DMS153 treated with DMSO at 0.1 percent for 48 hours (cell line): ENCODE results near the gene GALNT15.

Source experiments
- DNase-seq: peaks from one replicate; lab custom pipeline; 2025; ENCODE audit not compliant: unreplicated experiment; lab: John Stamatoyannopoulos, UW

Gene GALNT15

DNA sequence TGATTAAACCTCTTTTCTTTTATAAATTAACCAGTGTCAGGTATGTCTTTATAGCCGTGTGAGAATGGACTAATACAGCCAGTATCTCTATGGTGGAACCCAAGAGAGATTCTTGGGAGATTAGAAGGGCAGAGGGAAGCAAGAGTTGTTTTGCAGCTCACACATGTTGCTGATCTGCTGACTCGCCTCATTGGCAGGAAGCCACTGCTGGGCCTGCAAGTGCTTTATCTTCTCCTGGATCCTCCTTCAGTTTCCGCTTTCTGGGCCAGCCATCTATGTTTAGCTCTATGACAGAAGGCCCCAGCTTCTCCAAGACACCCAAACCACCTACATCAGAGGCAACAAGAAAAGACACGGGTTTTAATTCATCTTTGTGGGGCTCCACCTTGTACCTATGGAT, 23.4 kb upstream of the GALNT15 start:
- DNase-seq: no peak

DNA sequence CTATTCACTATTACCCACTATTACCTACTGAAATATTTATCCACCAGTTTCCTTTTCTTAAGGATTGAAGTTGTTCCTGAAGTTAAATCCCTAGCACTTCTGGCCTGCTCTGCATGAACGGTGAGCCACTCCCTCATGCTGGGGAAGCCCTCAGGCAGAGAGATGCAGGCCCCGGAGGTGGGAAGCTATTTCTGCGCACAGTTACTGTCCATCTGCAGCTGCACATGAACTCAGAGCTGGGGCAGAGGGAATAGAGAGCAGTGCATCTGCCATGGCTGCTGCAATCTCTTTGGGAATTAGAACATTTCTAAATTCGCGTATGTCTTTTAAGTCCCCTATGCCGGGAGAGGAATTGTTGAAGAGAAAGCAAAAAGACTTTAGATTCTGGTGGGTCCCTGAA, 6.3 kb upstream of the GALNT15 start:
- no peak for DNase-seq

DNA sequence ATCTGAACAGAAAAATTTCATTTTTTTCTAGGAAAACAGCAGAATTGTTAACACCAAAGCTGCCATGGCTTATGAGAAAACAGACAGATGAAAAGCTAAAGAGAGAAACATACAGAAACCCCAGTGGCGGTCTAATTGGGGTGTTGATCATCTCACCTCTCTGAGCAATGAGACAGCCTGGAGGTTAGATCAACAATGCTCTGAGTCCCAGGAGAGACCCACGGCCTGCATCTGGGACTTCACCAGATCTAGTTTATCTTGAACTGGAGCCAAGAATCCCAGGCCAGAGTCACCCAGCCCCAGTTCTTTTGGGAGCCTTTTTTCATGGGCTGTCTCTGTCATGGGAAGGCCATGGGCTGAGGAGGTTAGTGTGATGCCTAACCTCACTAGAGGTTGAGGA, 3.5 kb upstream of the GALNT15 start:
- no peak for DNase-seq

DNA sequence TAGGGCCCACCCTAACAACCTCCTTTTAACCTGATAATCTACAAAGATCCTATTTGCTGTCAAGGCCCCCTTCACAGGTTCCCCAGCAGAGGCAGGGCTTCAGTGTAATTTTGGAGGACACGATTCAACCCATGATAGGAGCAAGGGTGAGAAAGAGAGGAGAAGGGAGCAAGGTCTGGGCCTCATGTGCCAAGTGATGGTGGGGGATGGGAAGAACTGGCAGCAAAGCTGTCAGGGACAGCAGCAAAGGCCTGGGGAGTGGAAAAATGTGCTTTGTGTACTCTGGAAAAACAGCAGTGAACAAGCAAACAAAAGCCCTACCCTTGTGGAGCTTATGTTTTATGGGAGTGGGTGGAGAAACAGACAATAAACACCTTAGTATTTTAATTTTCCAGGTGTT, 2.7 kb upstream of the GALNT15 start:
- DNase-seq: no peak

DNA sequence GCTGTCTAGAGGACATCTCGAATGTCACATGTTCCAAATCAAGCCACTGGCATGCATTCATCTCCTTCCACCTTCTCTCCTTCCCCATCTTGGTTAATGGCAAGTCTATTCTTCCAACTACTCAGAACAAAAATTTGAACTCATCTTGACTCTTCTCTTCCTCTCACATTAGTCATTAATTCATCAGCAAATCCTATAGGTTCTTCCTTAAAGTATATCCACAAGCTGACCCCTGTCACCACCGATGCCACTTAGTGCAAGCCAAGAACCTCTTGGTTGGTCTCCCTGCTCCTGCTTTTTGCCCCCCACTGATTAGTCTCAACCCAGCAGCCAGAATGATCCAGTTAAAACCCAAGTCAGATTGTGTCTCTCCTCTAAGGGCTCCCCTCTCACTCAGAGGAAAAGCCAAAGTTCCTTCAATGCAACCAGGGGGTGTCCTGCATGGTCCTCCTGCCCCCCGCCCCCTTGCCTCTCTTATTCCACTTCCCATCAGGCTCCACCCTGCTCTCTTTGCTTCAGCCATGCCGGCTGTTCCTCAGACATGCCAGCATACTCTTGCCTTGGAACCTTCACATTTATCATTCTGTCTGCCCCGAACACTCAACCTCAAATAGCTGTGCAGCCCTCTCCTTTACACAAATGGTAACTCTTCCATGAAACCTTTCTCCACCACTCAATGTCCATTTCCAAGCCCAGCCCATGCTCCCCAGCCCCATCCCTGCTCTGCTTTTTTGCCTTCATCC, 1.0 kb upstream of the GALNT15 start:
- no peak for DNase-seq

DNA sequence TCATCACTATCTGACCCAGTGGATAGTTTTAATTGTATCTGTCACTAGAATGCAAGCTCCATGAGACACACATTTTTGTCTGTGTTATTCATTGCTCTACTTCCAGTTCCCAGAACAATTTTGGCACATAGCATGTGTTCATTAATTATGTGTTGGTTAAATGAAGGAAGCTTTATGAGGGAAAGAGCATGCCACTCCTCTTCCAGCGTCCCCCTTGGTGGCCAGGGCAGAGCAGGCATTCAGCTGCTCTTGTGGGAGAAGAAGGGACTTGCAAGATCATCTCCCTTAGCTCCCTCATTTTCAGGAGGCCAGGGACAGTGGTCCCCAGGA, 489 bp upstream of the GALNT15 start:
- DNase-seq: no peak

DNA sequence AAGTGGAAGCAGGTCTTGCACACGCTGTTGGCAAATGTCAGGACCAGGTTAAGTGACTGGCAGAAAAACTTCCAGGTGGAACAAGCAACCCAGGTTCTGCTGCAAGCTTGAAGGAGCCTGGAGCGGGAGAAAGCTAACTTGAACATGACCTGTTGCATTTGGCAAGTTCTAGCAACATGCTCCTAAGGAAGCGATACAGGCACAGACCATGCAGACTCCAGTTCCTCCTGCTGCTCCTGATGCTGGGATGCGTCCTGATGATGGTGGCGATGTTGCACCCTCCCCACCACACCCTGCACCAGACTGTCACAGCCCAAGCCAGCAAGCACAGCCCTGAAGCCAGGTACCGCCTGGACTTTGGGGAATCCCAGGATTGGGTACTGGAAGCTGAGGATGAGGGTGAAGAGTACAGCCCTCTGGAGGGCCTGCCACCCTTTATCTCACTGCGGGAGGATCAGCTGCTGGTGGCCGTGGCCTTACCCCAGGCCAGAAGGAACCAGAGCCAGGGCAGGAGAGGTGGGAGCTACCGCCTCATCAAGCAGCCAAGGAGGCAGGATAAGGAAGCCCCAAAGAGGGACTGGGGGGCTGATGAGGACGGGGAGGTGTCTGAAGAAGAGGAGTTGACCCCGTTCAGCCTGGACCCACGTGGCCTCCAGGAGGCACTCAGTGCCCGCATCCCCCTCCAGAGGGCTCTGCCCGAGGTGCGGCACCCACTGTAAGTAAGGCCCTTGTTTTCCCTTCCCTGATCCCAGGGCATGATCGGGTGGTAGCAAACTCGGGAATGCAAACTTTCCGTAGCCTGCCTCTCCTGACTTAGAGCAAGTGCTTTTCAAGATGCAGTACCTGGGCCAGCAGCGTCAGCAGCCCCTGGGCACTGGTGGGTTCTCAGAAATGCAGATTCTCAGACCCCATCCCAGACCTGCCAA, 759 bp downstream of the GALNT15 start:
- no peak for DNase-seq

DNA sequence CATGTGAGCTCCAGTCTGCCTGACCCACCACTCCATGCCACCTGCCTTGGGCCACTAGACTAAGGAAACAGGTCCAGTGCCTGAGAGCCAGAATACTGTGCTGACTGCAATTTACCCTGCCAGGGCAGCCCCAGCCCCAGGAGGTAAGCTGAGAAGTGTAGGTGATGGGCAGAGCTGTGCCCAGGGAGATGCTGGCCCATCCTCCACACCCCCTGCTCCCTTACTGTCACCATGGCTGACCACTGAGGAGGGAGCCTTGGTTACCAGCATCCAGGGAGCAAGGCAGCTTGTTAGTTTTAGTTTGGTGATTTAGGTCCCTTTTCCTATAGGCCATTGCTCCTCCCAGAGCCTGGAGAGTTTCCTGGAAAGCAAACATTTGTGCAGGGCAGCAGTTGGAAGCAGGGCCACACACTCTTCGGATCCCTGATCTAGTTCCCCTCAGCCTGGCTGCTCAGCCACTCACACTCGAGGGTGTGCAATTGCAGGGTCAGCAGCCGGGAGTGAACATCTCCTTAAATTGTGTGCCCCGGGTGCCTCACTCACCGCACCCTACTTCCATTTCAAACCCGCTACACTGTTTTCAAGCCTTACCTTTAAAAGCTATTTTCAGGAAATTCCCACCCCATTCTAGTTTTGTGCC, 2.0 kb downstream of the GALNT15 start:
- DNase-seq: no peak

DNA sequence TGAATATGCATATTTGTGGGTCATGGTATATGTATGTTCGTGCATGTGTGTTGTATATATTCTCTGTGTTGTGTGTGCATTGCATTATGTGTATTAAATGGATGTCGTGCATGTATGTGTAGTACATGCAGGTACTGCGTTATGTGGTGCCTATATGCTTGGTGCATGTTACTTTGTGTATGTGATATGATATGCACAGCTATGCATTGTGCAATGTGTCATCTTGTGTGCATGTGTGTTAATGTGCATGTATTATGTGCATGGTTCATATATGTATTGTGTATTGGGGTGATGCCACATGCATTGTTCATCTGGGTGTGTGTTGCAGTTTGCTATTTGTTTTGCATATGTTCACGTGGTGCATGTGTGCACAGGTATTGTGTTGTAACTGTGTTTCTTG, 2.9 kb downstream of the GALNT15 start:
- no peak for DNase-seq

DNA sequence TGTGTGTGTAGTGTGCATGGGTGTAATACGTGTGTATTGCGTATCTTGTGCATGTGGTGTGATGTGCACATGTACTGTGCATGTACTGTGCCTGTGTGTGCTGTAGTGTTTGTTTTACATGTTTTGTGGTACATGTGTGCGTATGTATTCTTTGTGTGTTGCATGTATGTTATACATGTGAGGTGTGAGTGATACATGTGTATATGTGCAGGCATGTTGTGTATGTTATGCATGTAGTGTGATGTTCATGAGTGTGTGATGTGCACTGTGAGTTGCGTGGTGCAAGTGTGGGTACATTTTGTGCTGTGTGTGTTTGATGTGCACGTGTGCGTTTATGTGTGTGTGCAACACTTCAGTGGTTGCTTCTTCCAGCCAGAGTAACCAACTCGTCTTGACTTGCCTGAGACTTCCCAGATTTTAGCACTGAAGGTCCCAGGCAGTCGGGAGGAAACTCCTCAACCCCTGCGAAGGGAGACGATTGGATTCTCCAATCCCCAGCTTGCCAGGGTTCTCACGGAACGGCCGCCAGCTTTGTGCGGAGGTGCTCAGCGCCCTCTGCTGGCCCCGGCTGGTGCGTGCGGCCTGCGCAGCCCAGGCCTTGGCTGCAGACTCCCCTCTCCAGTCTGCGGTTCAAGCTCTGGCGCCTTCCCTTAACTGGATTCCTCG, 3.6 kb downstream of the GALNT15 start:
- DNase-seq: no peak

DNA sequence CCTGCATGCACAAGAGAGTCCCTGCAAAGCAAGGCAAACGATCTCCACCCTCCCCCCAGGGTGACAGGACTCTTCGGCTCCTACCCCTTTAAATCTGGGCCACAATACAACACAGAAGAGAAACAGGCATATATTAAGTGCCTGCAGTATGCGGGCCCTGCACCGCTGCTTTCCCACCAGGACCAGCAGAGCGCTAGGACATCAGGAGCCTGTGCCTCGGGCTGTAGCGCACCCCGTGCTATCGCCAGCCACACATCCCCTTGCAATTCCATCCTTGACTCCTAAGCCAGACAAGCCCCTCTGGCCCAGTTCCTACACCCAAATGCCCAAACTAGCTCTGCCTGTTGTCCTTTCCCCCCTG, 4.1 kb downstream of the GALNT15 start:
- no peak for DNase-seq

DNA sequence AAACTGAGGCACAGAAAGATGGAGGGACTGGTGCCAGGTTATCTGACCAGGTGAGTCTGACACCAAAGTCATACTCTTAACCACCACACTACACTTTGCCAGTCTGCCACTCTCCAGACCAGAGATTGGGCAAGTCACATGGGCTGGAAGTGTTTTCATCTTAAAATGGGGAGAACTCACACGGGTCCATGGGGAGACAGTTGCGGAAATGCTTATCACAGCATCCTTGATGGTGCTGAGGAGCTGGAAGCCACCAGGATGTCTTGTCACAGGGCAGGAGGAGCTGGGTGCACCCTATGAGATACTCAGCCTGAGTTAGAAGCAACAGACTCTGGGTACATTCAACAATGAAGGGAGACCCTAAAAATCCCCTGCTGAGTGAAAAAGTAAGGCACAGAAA, 4.8 kb downstream of the GALNT15 start:
- DNase-seq: no peak

DNA sequence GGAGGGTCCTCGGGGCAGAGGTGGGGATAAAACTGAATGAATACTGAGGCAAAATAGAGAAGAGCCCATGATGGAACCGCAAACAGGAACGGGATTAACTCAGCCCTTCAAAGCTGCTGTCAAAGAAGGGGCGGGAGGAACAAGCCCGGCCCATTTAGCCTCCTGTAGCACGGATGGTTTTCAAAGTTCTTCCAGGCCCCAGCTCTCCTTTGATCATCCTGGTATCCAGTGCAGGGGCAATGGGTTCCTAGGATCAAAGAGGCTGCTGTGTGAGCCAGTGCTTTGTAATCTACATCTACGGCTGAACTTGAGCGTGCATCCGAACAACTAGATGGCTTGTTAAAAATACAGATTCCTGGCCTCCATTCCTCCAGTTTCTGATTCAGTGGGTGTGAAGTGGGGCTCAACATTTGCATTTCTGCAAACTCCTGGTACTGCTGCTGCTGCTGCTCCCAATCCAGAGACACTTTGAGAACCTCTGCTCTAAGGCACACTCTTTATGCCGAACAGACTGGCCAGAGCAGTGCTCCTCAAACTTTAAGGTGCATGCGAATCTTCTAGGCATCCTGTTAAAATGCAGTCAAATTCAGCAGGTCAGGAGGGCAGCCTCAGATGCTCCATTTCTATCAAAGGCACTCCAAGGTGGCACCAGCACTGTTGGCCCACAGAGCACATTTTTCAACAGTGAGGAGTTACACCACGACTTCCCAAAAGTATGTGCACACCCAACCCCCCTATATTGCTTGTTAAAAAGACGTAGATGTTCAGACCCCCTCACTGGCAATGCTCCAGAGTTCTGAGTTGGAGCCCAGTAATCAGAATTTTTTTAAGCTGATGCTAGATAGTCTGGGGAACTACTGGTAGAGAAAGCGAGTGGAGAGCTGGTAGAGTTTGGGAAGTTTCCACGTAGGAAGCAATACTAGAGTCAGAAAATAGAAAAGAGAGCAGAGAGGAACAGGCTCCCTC, 5.6 kb downstream of the GALNT15 start:
- DNase-seq: no peak

DNA sequence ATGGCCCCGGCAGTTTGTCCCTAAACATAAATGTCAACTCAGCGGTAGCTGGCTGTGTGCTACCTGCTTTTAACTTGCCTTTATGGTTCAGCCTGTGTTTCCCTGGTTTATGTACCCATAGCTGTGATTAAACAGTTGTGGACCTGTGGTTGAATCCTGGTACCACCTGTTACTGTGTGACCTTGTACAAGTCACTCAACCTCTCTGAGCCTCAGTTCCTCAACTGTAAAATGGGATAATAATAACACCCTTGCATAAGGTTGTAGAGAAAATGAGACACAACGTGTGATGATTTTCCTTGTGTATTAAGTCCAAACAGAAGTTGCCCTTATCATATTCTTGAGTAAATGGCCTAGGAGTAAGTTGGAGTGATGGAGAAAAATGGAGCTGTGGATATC, 6.3 kb downstream of the GALNT15 start:
- no peak for DNase-seq

DNA sequence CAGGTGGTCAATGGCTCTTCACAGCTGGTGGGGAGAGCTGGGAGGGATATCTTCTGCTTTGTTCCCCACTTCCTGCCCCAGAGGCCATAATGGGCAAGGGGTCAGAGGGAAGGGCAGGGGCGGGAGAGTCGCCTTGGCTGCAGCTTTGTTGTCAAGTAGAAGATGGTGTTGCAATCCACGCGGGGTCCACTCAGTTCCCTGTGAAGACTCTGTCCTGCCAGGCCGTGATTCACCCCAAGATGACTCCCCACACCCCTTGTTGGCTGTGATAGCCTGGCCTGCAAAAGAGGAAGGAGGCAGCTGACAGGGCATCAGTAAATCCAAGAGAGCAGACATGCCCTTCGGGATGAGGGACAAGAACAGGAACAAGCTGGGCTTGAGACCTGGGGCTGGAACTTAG, 6.9 kb downstream of the GALNT15 start:
- no peak for DNase-seq

DNA sequence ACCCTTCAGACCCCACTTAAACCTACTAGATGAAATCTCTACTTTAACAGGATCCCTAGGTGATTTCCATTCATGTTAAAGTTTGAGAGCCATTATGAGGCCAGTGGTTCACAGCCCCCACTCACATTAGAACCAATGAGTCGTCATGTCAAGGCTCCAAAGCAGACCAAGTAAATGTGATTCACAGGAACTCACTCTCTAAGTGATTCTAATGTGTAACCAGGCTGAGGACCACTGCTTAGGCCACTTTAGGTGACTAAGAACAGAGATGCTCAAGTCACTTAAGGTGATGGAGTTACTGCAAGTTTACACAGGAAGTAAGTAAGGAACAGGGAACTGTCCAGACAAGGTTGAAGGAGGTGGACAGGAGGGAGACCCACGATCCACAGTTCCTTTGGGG, 7.7 kb downstream of the GALNT15 start:
- DNase-seq: no peak

DNA sequence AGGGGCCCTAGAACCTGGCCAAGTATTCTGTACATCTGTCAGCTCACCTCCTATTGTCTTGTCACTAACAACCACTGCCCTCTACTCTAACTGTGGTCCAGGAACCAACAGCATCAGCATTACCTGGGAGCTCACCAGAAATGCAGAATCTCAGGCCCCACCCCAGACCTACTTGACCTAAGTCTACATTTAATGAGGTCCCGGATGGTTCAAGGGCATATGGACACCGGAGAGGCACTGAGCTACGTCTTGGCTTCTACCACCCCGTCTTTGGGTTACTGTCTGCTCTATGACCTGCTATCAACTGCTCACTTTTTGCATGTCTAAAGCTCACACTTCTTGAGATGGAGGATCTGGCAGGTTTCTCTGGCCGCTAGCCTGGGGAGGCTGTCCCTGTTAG, 8.1 kb downstream of the GALNT15 start:
- no peak for DNase-seq

DNA sequence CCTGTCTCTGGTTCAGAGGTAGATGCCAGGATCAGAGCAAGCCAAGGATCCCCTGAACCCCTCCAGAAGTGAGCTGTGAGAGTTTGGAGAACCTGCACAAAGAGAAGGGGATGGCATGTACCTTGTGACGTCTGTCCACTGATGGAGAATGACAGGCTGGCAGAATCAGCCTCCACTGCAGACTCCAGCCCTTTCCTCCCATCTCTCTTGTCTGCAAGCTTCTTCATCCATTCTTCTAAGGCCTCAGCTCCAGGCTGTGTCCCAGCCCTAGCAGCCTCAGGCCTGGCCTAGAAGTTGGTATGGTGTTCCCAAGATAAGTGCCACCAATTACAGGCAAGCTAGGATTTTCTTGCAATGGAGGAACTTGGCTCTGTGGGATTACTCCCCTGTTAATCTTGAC, 8.6 kb downstream of the GALNT15 start:
- DNase-seq: no peak

DNA sequence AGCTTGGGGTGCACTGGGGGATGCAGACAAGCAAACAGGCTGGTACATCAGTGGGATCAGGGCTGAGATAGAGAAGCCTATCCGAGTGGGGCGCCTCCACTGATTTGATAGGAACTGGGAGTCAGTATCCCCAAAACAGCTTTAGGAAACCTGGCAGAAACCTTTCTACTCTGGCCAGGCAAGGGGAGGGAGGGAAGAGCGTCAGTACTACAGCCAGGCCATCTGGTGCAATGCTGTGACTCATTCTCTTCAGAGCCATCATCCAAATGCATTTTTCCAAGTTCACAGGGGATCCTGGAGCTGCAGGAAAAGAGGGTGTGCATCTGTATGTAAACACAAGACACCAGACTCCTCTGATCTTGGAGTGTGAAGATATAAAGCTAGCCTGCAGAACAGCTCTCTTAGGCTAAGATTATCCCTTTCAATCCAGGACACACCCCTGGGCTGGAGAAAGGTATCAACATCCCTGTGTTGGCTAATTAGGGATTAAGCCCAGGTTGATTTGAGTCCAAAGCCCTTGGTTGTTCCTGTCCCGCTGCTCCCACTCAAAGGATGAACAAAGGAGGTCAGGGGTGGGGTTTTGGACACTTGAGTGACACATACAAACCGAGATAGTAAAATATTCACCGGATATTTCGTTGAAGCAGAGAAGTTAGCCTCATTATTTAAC, 9.3 kb downstream of the GALNT15 start:
- DNase-seq: no peak

DNA sequence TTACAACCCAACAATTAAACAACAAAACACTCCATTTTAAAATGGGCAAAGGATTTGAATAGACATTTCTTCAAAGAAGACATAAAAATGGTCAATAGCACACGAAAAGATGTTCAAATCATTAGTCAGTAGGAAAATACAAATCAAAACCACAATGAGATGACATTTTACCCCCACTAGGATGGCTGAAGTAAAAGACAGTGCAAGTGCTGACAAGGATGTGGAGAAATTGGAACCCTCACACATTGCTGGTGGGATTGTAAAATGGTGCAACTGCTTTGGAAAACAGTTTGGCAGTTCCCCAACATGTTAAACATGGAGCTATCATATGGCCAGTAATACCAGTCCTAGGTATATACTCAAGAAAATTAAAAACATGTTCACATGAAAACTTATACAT, 11.6 kb downstream of the GALNT15 start:
- no peak for DNase-seq
